HG03097 (cell line): ENCODE results near the gene GLIS1.

ENCODE experiments used
- ATAC-seq: cut with Tn5 transposase; IDR thresholded peaks from one replicate; pipeline ENCODE4 v1.9.1; 2021; ENCODE audit not compliant: unreplicated experiment, low FRiP score

GLIS1 gene

GRCh38 chr1:53620061-53620855 is 118.7 kb downstream of the GLIS1 start:
- ATAC-seq = no peak

GRCh38 chr1:53619367-53620060 is 119.5 kb downstream of the GLIS1 start:
- no peak for ATAC-seq

- ATAC-seq = no peak
These were observed 120.2 kb downstream of the GLIS1 start for GRCh38 chr1:53618500-53619366.

DNA sequence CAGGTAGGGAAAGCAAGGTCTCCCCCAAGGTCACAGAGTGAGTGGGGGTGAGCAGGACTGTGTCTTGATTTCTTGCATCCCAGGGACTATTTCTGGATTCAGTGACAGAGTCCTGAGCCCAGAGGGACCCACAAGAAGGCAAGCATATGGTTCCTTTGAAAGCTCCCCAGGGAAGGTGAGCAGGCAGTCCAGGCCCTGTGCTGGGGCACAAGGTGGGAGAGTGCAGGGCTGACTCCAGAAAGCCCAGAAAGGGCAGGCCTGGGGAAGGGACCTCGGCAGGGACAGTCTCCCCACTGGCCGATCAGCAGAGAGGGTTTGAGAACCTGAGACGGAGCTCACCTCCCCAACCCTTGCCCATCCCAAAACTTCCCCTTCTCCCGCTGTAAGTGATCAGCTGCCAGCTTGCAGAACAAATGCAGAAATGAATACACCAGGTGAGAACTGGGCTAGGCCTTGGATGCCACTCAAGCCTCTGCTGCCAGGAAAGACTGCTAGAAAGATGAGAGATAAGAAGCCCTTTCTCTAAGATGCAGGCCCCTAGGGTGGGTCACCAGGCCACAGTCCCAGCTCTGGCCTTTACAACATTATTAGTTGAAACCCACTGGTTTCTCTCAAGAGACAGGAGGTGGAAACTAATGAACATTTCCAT is 121.0 kb downstream of the GLIS1 start:
- no peak for ATAC-seq

- no peak for ATAC-seq
These were observed 121.6 kb downstream of the GLIS1 start for GRCh38 chr1:53617382-53617781.

DNA sequence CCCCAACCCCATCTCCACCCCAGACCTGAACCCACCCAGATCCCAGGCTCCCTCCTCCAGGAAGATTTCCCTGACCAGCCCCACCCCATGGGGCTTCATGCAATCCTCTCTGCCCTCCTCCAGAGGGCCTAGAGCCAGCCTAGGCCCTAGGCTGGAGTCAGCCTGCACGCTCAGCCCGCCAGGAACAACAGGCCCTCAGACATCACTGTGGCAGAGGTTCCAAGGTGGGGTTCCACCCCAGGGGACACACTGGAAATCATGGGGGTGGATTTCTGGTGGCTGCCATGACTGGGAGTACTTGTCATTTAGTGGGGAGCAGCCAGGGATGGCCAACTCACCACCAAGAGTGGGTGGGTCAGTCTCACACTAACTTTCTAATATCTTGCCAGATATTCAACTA is 122.0 kb downstream of the GLIS1 start:
- no peak for ATAC-seq

- ATAC-seq = no peak
These were observed 122.5 kb downstream of the GLIS1 start for GRCh38 chr1:53616511-53616910.

DNA sequence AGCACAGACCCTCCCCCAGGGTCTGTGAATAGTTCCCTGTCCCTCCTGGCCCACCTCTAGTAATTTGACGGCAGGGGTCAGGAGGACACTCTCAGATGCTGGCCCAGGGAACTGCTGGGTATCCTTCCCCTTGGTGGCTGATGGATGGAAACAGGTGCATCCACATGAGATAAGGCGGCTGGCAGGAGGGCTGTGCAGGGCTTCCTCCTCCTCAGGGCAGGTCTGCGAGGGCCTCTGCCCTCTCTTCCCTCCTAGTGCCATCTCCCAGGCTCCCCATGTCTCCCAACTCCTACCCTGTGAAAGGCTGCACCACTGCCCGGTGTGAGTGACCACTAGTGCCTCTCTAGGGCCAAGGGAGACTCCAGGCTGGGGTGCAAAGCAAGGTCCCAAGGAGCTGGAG is 123.9 kb downstream of the GLIS1 start:
- ATAC-seq = no peak

DNA sequence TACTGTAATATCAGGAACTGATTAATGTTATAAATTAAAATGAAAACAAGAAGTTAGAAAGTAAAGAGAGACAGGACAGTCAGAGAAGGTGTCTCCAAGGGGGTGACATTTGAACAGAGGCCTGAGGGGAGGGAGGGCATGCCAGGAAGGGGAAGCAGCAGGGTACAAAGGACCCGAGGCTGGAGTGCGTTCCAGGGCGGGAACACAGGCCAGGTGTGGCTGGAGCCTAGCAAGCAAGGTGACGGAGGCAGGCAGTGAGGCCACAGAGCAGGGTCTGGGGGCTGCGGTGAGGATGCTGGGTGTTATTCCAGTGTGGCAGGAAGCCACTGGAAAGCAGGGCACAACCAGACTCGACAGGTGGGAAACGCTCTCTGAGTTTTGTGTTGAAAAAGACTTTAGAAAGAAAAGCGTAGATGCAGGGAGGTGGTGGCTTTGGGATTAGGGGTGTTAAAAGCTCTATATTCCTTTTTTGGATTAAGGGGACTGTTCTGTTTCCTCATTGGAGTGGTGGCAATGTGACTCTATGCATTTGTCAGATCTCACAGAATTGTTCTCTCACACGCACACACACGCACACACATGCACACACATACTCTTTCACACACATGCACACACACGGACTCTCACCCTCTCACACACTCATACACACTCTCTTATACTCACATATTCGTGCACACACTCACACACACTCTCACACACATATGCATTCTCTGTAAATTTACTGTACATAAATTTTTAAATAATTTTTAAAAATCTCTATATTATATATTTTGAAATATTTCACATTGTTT is 124.5 kb downstream of the GLIS1 start:
- no peak for ATAC-seq

GRCh38 chr1:53608676-53609075 is 130.3 kb downstream of the GLIS1 start:
- ATAC-seq = no peak

DNA sequence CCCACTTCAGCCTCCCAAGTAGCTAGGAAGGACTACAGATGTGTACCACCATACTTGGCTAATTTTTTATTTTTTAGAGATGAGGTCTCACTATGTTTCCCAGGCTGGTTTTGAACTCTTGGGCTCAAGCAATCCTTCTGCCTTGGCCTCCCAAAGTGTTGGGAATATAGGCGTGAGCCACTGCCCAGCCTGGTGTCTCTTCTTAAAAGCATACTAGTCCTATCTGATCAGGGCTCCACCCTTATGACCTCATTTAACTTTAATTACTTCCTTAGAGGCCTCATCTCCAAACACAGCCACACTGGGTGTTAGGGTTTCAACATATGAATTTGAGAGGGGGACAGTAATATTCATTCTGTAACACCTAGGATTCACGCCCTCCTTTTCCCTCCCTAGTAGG is 130.9 kb downstream of the GLIS1 start:
- ATAC-seq = no peak

GRCh38 chr1:53606651-53607051 is 132.3 kb downstream of the GLIS1 start:
- no peak for ATAC-seq

DNA sequence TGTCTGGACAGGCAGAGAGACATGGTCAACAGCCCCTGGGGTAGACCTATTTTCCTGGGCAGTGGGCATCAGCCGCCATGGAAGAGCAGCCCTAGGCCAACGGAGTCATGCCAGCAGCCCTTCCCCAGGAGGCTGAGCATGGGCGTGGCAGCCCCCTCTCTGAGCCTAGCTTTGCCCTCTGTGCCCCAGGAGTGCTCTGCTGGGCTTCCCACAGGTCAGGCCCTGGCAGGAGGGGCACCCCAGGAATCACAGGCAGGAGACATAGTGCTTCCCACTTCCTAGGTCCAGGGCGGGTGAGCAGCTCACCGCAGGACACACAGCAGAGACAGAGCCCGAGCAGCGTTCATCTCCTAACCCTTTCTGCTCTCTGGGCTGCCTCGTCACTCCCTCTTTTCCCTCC is 132.8 kb downstream of the GLIS1 start:
- no peak for ATAC-seq

- ATAC-seq = no peak
These were observed 133.8 kb downstream of the GLIS1 start for GRCh38 chr1:53605181-53605580.

DNA sequence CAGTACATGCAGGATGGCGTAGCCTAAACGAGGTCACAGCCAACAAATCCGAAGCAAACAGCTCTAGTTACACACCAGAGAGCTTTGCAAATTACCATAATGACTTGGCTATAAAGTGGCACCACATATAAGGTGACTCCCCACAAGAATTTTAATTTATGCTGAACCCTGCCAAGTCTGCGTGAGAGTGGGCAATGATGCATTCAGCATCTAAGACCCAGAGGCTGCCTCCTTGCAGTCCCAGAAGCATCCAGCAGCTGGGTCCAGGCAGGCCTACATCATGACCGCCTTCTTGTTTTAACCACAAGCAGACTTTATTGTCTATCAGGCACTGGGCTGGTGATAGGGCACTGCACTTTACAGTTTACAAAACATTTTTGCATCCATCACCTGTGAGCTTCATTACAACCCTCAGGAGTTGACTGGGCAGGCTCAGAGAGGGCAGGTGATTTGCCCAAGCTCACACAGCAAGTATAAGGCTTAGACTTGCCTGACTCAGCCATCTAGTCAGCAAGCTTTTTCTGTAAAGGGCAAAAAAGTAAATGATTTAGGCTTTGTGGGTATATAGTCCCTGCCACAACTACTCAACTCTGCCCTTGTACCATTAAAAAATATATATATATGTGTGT is 134.6 kb downstream of the GLIS1 start:
- ATAC-seq = no peak

DNA sequence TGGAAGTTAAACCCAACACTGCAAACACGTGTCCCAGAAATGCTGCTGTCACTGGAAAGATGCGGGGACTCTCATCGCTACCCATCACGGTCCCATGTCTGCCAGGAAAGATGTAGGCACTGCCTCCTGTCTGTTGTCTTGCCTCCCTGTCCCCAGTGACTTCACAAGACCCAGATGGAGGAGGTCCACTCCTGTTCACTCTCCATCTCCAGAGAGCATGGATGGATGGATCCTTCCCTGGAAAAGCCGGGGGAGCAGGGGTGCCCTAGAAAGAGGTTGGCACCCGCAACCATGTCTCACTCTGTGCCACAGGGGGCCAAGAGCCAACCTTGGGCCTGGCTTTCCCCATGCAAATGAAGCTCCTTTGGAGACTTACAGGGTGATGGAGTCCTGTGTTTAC is 135.5 kb downstream of the GLIS1 start:
- no peak for ATAC-seq

GRCh38 chr1:53601867-53602775 is 136.8 kb downstream of the GLIS1 start:
- no peak for ATAC-seq

DNA sequence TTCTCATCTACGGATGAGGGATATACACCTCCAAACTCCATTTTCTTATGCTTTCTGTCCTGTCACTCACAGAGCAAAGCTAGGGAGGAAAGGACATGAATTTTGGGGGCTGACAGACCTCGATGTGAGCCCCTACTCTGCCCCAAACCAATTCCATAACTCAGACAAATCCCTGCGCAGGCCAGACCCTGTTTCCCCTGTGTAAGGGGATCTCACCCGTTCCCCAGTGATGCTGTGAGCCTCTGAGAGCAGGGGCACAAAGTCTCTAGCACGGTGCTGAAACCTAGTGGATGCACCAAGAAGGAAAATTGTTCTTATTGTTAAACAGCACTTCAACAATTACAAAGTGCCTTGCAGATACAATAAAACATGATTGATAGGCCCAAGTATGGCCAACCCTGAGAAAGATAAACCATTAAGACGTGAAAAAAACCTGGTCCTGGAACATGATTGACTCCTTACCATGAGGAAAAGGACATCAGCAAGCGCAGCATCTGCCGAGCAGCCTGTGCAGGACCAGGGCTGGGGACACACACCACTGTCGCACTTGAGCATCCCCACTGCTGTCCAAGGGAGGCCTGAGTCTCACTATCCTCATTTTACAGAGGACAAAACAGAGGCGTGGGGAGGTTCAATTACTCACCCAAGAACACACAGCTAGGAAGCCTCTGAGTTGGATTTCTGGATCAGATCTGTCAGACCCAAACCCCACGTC is 137.8 kb downstream of the GLIS1 start:
- ATAC-seq = no peak
